Stimulated activated CD8-positive, alpha-beta memory T cell treated with anti-CD3 and anti-CD28 coated beads, Interleukin-15, amount 100 ng/mL, for 1 hour (primary cell): ENCODE data around the gene GPATCH11.

Experiments
- DNase-seq: peaks from one replicate; pipeline ENCODE4 v3.0.0-alpha.2; 2020; ENCODE audit warnings: low read depth

Gene GPATCH11

GRCh38 chr2:37109523-37109922 lies 25.2 kb downstream of the GPATCH11 start:
- DNase-seq: no peak

GRCh38 chr2:37110306-37111212 lies 26.2 kb downstream of the GPATCH11 start:
- no peak for DNase-seq

GRCh38 chr2:37111958-37112357 lies 27.6 kb downstream of the GPATCH11 start:
- DNase-seq: no peak

GRCh38 chr2:37117566-37117965 lies 33.2 kb downstream of the GPATCH11 start:
- DNase-seq: no peak

- no peak for DNase-seq
Observed at GRCh38 chr2:37119157-37119556, 34.8 kb downstream of the GPATCH11 start.

GRCh38 chr2:37125416-37125815 lies 41.1 kb downstream of the GPATCH11 start:
- DNase-seq: no peak

GRCh38 chr2:37132914-37133313 lies 48.6 kb downstream of the GPATCH11 start:
- no peak for DNase-seq

- DNase-seq: no peak
Observed at GRCh38 chr2:37142546-37142945, 58.2 kb downstream of the GPATCH11 start.

- no peak for DNase-seq
Observed at GRCh38 chr2:37143974-37144373, 59.7 kb downstream of the GPATCH11 start.

- no peak for DNase-seq
Observed at GRCh38 chr2:37146062-37146461, 61.7 kb downstream of the GPATCH11 start.

GRCh38 chr2:37148325-37148724 lies 64.0 kb downstream of the GPATCH11 start:
- DNase-seq: no peak
